CD4-positive, alpha-beta T cell treated with Interleukin-6 at 100 ng/mL for 8 hours (primary cell): ENCODE measurements around the gene GPRIN3.
"Not testable (repeated sequence)": the region's sequence is repeated elsewhere in the genome, so short reads cannot be mapped to it uniquely, and the experiment has no call there.

ENCODE experiments used
- DNase-seq: peaks from one replicate; pipeline ENCODE4 v3.0.0-alpha.2; 2020; ENCODE audit warnings: mixed read lengths, low spot score

The GPRIN3 gene

GRCh38 chr4:89216866-89217265 is 90.7 kb downstream of the GPRIN3 start:
- no peak for DNase-seq

- DNase-seq: no peak
Measured at GRCh38 chr4:89216422-89216821, 91.2 kb downstream of the GPRIN3 start.

- DNase-seq: no peak
Measured at GRCh38 chr4:89215736-89216135, 91.9 kb downstream of the GPRIN3 start.

GRCh38 chr4:89214308-89214707 is 93.3 kb downstream of the GPRIN3 start:
- DNase-seq: no peak

GRCh38 chr4:89213382-89213701 is 94.3 kb downstream of the GPRIN3 start:
- no peak for DNase-seq

GRCh38 chr4:89212666-89213381 is 94.8 kb downstream of the GPRIN3 start:
- DNase-seq: no peak

DNA sequence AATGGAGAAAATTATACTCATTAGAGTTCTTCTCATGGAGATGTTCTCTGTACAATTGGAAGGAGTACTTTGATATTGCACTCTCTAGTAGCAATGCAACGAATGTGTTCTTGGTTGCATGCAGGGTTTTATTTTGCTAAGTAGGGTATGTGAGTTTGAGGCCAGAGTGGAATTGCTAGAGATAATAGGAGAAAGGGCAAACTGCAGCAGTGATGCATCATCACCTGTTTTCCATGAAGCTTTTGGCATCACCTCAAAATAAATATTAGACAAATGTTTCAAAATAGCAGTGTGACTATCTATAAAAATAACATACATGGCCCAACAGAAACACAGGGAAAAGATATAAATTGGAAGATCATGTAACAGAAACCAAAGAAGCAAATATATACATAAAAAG is 103.0 kb downstream of the GPRIN3 start:
- no peak for DNase-seq

DNA sequence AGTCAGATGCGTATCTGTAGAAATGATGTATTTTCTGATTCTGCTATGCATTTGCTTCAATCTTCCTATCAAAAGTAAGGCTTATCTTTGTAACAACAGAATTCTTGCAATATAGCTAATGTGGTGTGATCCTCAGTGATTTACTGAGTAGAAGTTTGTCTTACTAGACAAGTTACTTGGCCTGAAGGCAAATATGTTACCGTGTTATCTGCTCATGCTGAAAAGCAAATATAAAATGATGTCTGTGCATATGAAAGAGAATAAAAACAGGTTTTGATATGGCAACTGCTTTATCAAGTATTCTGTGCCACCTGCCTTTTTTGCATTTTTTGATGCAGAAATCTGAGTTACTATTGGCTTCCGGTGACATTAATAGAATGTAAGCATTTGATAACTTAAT is 103.7 kb downstream of the GPRIN3 start:
- DNase-seq: no peak

DNA sequence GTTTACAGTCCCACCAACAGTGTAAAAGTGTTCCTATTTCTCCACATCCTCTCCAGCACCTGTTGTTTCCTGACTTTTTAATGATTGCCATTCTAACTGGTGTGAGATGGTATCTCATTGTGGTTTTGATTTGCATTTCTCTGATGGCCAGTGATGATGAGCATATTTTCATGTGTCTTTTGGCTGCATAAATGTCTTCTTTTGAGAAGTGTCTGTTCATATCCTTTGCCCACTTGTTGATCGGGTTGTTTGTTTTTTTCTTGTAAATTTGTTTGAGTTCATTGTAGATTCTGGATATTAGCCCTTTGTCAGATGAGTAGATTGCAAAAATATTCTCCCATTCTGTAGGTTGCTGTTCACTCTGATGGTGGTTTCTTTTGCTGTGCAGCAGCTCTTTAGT is 108.2 kb downstream of the GPRIN3 start:
- not testable (repeated sequence) for DNase-seq

DNA sequence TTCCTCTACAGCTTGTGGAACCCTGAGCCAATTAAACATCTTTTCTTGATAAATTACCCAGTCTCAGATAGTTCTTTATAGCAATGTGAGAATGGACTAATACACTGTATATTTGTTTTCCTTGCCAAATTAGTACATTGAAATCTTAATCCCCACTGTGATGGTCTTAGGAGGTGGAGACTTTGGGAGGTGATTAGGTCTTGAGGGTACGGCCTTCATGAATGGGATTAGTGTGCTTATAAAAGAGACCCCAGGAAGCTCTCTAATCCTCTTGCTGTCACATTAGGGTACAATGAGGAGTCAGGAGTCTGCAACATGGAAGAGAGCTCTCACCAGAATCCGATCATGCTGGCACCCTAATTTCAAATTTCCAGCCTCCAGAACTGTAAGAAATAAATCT is 109.7 kb downstream of the GPRIN3 start:
- DNase-seq: no peak

DNA sequence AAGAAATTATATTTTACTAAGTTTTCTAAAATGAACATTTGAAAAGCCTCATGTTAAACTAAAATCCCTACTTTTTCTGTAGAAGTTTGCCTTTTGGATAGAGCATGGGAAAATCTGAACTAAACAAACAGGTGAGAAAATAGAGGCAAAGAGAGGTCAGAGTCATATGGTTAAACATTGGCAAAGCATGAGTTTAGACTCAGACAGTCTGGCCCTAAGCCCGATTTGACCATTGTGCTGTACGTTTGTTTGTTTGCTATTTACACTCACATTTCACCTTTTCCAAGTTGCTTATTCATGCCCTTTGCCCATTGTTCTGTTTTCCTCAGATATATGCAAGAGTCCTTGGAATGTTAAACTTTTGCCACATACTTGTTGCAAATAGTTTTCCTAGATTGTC is 110.9 kb downstream of the GPRIN3 start:
- DNase-seq: no peak

GRCh38 chr4:89196056-89196674 is 111.4 kb downstream of the GPRIN3 start:
- DNase-seq: no peak

DNA sequence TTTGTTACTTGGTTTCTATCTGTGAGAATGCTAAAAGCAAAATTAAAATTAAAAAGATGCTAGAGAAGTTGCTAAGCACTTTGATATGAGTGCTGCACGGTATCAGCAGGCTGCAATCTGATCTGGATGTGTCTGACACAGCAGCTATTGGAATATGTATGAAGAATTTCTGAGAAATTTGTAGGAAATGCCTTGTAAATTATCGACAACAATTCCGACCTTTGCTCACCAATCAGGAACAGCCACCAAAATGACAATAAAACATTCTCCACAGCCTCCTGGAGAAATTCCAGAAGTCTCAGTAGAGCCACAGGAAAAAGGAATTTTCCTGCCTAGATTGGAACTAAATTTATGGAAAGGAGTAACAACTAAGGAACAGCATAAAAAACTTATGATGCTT is 113.8 kb downstream of the GPRIN3 start:
- DNase-seq: no peak
